ENCODE measurements around the gene POLR3GL.

The POLR3GL gene

DNA sequence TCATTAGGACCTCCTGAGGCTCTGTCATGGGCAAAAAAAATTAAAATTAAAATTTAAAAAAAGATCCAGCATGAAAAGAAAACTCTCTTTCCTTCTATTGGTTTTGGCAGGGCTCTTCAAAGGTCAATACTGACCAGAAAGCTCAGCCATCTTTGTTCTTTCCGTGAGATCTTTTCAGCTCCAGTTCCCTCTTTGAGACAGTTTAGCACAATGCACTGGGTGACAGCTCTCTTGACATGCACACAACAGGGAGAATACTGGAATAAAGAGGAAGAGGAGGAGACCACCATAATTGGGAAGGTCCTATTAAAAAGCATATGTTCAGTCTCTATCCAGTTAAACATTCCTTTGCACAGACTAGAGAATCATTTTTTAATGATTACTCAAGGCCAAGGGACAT lies 13.0 kb upstream of the POLR3GL start:
- DNase-seq, result no peak

GRCh38 chr1:145952903-145953302 lies 11.6 kb upstream of the POLR3GL start:
- DNase-seq, result no peak

GRCh38 chr1:145953861-145954260 lies 10.6 kb upstream of the POLR3GL start:
- DNase-seq, result no peak

DNA sequence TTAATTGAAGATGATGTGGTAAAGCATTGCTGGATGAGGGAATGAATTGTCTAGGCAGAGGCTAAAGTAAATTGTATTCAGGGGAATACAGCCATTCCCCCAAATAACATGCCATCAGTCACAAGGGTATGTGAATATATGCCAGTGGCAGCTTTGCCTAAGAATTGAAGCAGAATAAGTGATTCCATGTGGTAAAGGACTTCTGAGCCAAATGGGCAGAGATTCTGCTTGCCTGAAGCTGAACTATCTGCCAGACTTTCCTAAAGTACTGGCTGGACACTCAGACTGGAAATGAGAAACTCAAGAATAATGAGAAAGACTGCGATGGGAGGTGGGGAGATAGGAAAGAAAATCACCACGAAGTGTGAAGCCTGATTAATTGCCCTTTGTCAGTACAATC lies 9.1 kb upstream of the POLR3GL start:
- DNase-seq, result no peak

DNA sequence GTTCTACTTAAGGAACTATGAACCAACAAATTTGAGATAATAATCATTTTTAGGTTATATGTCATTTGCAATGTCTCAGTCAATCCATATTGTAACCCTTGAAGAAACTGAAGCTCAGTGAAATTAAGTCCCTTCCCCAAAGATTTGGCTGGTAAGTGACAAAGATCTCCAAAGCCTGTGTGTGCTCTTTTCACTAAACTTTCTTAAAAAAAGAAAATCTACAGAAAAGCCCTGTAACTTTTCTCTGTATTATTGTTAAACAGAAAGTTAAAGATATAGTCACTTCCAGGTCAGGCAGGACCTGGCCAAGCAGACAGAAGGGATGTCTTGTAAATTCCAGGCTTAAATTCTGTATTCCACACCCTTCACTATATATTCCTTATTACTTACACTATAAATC lies 8.1 kb upstream of the POLR3GL start:
- no peak for DNase-seq

DNA sequence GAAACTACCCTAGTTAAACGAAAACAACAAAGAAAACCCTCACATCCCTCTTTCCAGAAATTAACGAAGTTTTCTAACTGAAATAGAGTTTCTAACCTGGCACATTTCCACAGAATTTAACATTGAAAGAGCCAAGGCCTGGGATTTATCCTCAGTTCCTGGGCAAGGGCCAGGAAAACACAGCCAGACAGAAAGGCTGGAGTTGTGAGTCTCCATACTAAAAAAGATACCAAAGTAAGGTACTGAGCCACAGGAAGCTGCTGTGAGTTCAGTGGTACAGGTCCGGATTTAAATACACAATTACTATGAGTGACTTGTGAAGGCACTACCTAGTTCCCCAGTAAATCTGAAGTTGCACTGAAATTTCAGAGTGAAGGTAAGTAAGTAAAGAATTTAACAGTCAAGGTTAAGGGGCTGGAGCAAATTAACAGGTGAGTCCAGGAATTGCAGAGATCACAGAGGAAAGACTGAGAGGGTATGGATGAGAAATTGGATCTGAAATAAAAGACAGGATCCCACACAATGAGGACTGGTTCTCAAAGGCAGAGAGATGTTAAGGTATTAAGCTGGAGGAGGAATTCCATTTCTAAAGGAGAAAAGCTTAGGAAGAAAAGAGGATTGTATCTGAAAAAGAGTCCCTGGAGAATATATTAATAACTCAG lies 7.6 kb upstream of the POLR3GL start:
- no peak for DNase-seq

- DNase-seq, result peak; percentile 93
Observed at GRCh38 chr1:145957443-145958319, 6.8 kb upstream of the POLR3GL start, which contains the start of gene LIX1L. LIX1L (minus strand) TSS chr1:145958017; CDS start chr1:145957927, 90 bp downstream.

DNA sequence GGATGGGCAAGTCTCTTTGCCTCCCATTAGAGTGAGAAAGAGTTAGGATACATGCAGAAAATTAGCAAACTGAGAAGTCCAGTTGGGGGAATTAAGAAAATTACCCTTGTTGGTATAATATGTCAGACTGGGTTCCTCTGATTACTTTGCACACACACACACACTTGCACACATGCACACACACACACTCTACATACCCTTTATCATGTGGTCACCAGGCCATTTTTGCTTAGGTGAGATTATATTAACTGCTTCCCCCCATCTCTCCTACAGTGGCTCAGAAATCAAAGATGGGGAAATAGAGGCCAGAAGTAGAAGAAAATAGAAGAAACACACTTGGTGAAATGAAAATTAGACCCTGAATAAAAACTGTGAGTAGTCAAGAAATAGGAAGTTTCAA lies 5.8 kb upstream of the POLR3GL start:
- DNase-seq, result no peak

- no peak for DNase-seq
Observed at GRCh38 chr1:145959333-145959732, 5.2 kb upstream of the POLR3GL start.

DNA sequence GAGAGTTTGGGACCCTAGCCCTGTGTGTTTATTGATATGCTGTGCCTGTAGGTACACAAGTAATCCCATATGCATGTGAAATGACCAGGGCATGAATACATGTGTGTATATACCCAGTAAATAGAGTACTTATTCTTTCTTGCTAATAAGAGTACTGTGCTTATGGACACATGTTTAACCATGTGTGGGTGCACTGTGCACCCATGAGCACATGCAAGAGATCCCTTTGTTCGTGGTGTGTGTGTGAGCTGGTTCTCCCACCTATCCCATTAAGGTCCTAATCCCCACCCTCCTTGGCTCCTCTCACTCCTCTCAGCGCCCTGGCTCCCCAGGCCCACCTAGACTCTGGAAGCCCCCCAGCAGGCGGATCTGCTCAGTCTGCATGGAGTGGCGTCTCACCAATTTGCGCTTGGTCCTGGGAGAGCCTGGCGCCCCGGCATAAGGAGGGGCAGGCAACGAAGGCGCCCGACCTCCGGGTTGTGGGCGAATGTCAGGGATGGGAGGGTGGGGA lies 4.5 kb upstream of the POLR3GL start:
- no peak for DNase-seq

DNA sequence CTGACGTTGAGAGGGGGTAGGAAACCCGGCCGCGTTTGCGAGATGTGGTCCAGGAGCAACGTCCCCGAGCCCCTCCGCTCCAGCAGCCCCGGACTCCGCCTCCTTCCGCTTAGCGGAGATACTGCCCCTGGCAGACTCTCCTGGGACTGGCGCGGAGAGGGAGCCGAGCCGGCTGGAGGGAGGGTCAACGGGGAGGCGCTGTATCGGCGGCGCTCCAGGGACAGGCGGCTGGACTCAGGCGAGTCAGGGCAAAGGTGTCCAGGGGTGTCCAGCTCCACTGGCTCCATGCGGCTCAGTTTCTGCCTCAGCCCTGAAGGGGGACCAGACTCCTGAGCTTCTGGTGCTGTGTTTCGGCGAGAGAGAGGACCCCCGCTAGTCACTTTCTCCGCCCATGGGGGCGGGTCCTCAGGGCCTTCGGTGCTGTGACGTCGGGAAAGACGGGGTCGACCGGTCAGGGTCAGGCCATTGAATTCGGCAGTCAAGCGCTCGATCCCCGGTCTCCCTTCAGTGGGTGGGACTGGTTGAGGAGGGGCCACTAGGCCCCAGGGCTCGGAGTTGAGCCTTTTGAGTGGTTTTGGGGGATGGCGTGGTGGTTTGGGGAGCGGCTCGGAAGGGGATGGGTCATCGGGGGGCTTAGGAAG lies 3.9 kb upstream of the POLR3GL start:
- no peak for DNase-seq

GRCh38 chr1:145961109-145961424 lies 3.4 kb upstream of the POLR3GL start:
- no peak for DNase-seq

- no peak for DNase-seq
Observed at GRCh38 chr1:145961425-145962156, 2.9 kb upstream of the POLR3GL start.

DNA sequence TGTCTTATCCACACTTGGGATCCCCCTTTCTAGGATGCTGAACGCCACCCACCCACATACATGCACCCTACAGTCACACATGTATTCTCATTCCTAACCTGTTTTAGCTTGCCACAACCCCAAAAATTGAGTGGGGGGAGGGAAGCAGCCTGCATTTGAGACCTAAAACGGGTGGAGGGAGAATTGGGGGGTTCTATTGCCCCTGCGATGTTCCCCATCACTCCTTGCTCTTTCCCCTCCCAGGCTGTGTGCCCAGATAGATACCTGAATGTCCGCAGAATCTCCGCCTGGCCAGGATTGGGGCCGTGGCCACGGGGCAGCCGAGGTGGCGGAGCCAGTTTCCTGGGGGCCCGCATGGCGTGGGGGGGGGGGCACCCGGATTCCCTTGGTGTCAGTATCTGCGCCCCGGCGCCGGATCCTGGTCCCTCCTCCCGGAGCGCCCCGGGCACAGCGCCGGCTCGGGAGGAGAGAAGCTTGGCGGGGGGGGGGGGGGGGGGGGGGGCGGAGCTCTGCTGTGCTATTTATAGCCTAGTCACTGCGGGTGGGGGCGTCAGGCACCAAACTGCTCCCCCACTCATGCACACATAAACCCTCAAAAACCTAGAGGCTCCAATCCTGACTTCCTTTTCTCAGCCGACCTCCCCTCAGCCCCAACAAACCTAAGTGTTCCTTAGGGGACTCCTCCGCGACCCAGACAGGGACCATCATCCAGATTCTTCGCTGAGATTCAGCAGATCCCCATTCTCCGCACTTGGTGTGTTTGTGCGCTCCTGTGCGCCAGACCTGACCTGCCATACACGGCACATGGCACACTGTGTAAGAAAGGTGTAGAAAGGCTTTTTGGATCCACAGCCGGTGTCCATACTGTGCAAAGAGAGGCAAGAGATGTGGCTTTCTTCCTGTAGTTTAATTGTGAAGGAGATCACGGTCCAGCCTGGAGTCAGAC lies 2.1 kb upstream of the POLR3GL start:
- DNase-seq, result no peak

DNA sequence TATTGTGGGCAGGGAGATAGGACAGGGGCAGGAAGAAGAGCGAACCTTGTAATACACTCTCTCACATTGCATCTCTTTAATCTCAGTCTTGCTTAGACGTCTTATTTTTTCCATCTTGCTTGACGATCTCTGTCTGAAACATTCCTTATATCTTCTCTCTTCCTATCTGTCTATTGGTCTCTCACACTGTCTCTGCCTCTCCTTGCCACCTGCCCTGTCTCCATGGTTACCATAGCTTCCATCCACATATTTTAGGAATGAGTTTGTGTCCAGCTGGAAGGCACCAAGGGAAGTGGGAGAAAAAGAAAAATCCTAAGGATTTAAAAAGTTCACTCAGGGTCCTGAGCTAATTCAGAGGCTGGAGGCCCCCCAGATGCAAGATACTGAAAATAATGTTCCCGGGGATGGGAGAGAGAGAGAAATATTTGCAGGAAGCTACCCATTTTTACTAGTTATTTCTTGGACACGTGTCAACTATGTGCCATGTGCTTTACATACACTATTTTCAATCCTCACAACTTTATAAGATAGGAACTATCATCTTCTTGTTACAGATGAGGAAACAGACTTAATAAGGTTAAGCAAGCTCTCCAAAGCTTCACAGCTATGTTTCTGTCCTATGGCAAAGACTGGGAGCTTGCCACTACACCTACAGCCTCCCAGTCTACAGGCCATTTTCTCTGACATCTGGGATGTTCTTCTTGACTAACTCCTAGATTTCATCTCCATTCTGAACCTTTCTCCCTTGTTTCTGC lies 1.0 kb upstream of the POLR3GL start:
- DNase-seq, result no peak

DNA sequence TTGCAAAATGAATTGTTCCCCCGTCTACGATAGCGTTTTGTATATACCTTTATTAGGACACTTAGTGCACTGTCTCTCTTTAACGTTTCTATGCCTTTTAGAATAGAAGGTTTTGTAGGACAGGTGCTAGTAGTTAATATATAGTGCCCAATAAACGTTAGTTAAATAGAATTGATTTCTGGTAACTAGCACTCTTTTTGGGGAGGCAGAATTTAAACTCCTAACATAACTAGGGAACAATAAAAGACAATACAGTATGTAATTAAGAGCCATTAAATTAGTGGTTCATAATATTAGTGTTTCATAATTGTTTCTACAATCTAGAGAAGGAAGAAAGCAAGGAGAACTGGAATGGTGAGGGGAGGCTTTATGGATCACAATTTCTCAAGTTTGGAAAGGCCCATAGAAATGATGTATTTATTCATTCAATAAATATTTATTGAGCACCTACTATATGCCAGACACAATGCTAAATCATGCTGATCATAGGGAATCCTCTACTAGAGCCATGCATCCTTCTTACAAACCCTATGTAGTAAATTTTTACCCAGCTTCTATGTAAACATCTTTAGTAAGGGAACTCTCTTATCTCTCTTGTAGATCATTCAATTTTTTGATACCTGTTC lies 742 bp downstream of the POLR3GL start:
- DNase-seq, result no peak

DNA sequence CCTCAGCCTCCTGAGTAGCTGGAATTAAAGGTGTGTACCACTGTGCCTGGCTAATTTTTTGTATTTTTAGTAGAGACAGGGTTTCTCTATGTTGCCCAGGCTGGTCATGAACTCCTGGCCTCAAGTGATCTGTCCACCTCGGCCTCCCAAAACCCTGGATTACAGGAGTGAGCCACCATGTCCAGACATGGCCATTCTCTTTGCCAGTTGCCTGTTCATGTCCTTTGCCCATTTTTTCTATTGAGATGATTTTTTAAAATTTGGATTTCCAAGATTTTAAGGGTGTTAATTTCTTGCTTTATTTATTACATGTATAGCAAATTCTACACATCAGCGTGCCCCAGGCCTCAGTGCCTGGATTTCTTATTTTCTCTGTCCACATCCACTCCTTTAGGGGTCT lies 2.8 kb downstream of the POLR3GL start:
- DNase-seq, result no peak

DNA sequence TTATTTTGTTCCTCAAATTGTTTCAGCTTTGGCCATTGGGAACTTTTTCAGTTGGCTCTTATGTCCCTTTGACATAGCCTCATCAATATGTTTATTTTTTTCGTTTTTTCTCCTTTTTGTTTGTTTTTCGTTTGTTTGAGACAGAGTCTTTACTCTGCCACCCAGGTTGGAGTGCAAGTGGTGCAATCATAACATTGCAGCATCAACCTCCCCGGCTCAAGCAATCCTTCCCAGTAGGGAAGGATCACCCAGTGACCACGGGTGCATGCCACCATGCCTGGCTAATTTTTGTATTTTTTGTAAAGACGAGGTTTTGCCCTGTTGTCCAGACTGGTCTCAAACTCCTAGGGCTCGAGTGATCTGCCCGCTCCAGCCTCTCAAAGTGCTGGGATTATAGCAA lies 8.1 kb downstream of the POLR3GL start:
- no peak for DNase-seq

DNA sequence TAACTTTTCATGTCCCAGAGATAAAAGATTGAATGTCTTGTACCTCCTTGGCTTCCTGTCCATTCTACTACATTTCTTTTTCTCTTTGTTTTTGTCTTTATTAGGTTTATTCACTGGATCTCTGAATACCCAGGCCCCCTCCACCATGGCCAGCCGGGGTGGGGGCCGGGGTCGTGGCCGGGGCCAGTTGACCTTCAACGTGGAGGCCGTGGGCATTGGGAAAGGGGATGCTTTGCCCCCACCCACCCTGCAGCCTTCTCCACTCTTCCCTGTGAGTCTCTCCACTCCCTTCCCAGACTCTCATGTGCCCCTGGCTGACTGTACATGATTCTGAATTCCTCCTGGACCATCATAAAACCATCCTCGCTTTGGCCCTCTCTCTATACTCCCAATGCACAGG lies 10.2 kb downstream of the POLR3GL start:
- DNase-seq, result no peak

GRCh38 chr1:145975216-145975615 lies 10.7 kb downstream of the POLR3GL start:
- no peak for DNase-seq

GRCh38 chr1:145977016-145977415 lies 12.5 kb downstream of the POLR3GL start:
- DNase-seq, result no peak

Data from NCI-H2029 treated with DMSO at 0.1 percent for 48 hours (cell line).